NT2/D1 (cell line): ENCODE measurements around the gene POLR3C.
A peak's percentile ranks its signal among the peaks of the same experiment; 100 is the strongest.

ENCODE experiments used
- YY1 ChIP-seq: IDR thresholded peaks from 2 replicates; pipeline ENCODE4 v1.6.1; 2011; ENCODE audit not compliant: insufficient read length, insufficient read depth
- ZNF274 ChIP-seq: IDR thresholded peaks from 2 replicates; pipeline ENCODE4 v1.6.1; 2011; ENCODE audit warnings: mild to moderate bottlenecking, low read depth, low read length

DNA sequence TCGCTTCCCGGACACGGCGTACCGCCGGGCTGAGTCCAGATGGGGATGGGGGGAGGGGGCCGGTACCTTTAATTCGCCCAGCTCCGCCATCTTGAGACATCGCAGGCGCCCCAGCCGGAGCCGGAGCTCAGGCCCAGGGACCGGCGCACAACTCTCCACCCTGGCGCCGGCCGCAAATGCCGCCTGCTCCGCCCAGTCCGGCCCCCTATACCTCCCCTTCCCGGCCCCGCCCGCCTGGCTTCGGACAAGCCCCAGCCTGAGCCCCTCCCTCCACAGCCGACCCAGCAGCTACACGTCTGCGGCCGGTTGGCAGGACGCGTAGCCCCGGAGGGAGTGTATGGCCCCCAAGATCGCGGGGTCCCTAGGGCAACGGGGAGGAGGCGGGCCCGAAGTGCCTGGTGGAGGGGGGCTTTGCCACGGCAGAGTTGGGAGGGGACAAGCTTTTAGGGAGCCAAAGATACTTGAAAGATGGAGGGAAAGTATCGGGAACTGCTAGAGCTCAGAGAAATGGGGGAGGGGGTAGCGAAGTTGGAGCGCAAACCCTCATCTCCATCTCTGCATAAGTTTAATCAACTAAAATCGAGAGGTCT is 35.0 kb downstream of the POLR3C start, which contains the start of gene PIAS3:
- peak; percentile 78 for TF ChIP-seq YY1
- no peak for TF ChIP-seq ZNF274
